GM12878 (cell line): Measurements from ENCODE around the gene C12orf43.

Experiments
- BRCA1 ChIP-seq: IDR thresholded peaks from 2 replicates; pipeline ENCODE4 v1.6.1; 2011; ENCODE audit warnings: low read depth, low read length, improper control_type of control experiment
- CBFB ChIP-seq: IDR thresholded peaks from 2 replicates; pipeline ENCODE4 v1.6.1; 2016; ENCODE audit warnings: antibody characterized with exemption, low read depth
- CHD4 ChIP-seq: fragments of 200-600 bp; sonication (generic); IDR thresholded peaks from 2 replicates; pipeline ENCODE4 v1.6.1; 2016; ENCODE audit warnings: mild to moderate bottlenecking
- EP300 ChIP-seq, 2 experiments: fragments of 150-350 bp in 1 of 2; IDR thresholded peaks; 2 replicates each; pipeline ENCODE4 v1.6.1; 2011 to 2012; ENCODE audit warnings: low read depth in 2 of 2, low read length in 2 of 2, borderline replicate concordance in 1 of 2, improper control_type of control experiment in 1 of 2, inconsistent platforms in 1 of 2; ENCODE audit not compliant: control insufficient read depth in 1 of 2
- HCFC1 ChIP-seq: fragments of 150-350 bp; IDR thresholded peaks from 2 replicates; pipeline ENCODE4 v1.6.1; 2014; ENCODE audit warnings: low read length
- JUND ChIP-seq: IDR thresholded peaks from 2 replicates; pipeline ENCODE4 v1.6.1; 2012; ENCODE audit warnings: low read depth, mild to moderate bottlenecking, low read length, improper control_type of control experiment, moderate library complexity
- MXI1 ChIP-seq: fragments of 150-350 bp; IDR thresholded peaks from 2 replicates; pipeline ENCODE4 v1.6.1; 2011; ENCODE audit warnings: low read depth, mild to moderate bottlenecking, inconsistent platforms, low read length, improper control_type of control experiment
- POLR2AphosphoS5 ChIP-seq: IDR thresholded peaks from 2 replicates; pipeline ENCODE4 v1.6.1; 2011; ENCODE audit warnings: mild to moderate bottlenecking, low read length, inconsistent platforms
- RB1 ChIP-seq: fragments of 450-650 bp; formaldehyde crosslinking; IDR thresholded peaks from 2 replicates; pipeline ENCODE4 v1.6.1; 2017; ENCODE audit warnings: mild to moderate bottlenecking, borderline replicate concordance
- SP1 ChIP-seq: IDR thresholded peaks from one replicate; pipeline ENCODE4 v1.6.1; 2011; ENCODE audit warnings: low read depth, low read length
- TAF1 ChIP-seq: IDR thresholded peaks from 2 replicates; pipeline ENCODE4 v1.6.1; 2011; ENCODE audit warnings: mild to moderate bottlenecking, low read depth, low read length, borderline replicate concordance
- ZNF274 ChIP-seq: IDR thresholded peaks from one replicate; pipeline ENCODE4 v1.8.0; 2011; ENCODE audit not compliant: insufficient read length, insufficient read depth
- TF ChIP-seq, protein P1 (sequence below), 3 experiments: IDR thresholded peaks in 2 of 3; conservative IDR thresholded peaks in 1 of 3; 2 replicates each; pipeline ENCODE4 v1.5.1; 2011; ENCODE audit warnings: low read depth in 3 of 3, low read length in 3 of 3, mild to moderate bottlenecking in 3 of 3, control low read depth in 2 of 3, moderate library complexity in 2 of 3, inconsistent platforms in 1 of 3, mixed read lengths in 1 of 3; ENCODE audit not compliant: control insufficient read depth in 2 of 3, insufficient read depth in 1 of 3; ENCODE audit errors: extremely low read depth in 1 of 3
- TF ChIP-seq, protein P2 (sequence below): fragments of 450-650 bp; IDR thresholded peaks from 2 replicates; pipeline ENCODE4 v1.6.1; 2018; ENCODE audit warnings: mild to moderate bottlenecking, low read depth, moderate library complexity; ENCODE audit not compliant: partially characterized antibody

DNA sequence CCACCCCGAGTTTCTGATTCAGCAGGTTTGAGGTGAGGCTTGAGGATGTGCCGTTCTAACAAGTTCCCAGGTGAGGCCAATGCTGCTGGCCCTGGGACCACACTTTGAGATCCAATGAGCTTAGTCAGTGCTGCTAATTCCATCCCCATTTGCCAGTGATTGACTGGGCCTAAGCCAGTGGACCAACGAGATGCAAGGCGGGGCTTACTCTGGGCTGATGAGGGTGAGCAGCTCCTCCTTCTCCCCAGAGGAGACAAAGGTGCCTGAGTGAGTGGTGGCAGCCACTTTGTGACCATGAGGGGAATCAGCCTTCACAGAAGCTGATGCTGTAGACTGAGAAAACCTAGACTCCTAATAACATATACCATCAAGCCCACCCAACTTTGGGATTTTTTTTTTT is 61.1 kb downstream of the C12orf43 start:
- TF ChIP-seq EP300 (IDR thresholded peaks at IDR 0.05; ENCODE audit: borderline replicate concordance in 1 of 2, control insufficient read depth in 1 of 2, low read depth in 2 of 2, low read length in 2 of 2) (no peak), CHD4 (no peak), ZNF274 (no peak), TAF1 (no peak), JUND (no peak), HCFC1 (no peak), POLR2AphosphoS5 (no peak), BRCA1 (no peak), RB1 (no peak), MXI1 (no peak), SP1 (no peak), CBFB (no peak)
- TF ChIP-seq, protein P1, sequence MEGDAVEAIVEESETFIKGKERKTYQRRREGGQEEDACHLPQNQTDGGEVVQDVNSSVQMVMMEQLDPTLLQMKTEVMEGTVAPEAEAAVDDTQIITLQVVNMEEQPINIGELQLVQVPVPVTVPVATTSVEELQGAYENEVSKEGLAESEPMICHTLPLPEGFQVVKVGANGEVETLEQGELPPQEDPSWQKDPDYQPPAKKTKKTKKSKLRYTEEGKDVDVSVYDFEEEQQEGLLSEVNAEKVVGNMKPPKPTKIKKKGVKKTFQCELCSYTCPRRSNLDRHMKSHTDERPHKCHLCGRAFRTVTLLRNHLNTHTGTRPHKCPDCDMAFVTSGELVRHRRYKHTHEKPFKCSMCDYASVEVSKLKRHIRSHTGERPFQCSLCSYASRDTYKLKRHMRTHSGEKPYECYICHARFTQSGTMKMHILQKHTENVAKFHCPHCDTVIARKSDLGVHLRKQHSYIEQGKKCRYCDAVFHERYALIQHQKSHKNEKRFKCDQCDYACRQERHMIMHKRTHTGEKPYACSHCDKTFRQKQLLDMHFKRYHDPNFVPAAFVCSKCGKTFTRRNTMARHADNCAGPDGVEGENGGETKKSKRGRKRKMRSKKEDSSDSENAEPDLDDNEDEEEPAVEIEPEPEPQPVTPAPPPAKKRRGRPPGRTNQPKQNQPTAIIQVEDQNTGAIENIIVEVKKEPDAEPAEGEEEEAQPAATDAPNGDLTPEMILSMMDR (IDR thresholded peaks at IDR 0.05 in 2 of 3, conservative IDR thresholded peaks at IDR 0.05 in 1 of 3; ENCODE audit: control insufficient read depth in 2 of 3, extremely low read depth in 1 of 3, insufficient read depth in 1 of 3, low read depth in 3 of 3, low read length in 3 of 3), result no peak
- TF ChIP-seq, protein P2, sequence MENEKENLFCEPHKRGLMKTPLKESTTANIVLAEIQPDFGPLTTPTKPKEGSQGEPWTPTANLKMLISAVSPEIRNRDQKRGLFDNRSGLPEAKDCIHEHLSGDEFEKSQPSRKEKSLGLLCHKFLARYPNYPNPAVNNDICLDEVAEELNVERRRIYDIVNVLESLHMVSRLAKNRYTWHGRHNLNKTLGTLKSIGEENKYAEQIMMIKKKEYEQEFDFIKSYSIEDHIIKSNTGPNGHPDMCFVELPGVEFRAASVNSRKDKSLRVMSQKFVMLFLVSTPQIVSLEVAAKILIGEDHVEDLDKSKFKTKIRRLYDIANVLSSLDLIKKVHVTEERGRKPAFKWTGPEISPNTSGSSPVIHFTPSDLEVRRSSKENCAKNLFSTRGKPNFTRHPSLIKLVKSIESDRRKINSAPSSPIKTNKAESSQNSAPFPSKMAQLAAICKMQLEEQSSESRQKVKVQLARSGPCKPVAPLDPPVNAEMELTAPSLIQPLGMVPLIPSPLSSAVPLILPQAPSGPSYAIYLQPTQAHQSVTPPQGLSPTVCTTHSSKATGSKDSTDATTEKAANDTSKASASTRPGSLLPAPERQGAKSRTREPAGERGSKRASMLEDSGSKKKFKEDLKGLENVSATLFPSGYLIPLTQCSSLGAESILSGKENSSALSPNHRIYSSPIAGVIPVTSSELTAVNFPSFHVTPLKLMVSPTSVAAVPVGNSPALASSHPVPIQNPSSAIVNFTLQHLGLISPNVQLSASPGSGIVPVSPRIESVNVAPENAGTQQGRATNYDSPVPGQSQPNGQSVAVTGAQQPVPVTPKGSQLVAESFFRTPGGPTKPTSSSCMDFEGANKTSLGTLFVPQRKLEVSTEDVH, result no peak
